GM23248 (cell line): ENCODE results near the gene ADCY7.

Experiments used
- EZH2 ChIP-seq: fragments of 200-600 bp; sonication (generic); IDR thresholded peaks from 2 replicates; pipeline ENCODE4 v1.6.1; 2018; ENCODE audit warnings: antibody characterized with exemption, mild to moderate bottlenecking; ENCODE audit not compliant: insufficient read depth, poor library complexity, severe bottlenecking
- EZH2phosphoT487 ChIP-seq: fragments of 200-600 bp; sonication (generic); IDR thresholded peaks from 2 replicates; pipeline ENCODE4 v1.6.1; 2018; ENCODE audit warnings: antibody characterized with exemption, moderate library complexity, mild to moderate bottlenecking, low read depth; ENCODE audit not compliant: insufficient read depth

DNA sequence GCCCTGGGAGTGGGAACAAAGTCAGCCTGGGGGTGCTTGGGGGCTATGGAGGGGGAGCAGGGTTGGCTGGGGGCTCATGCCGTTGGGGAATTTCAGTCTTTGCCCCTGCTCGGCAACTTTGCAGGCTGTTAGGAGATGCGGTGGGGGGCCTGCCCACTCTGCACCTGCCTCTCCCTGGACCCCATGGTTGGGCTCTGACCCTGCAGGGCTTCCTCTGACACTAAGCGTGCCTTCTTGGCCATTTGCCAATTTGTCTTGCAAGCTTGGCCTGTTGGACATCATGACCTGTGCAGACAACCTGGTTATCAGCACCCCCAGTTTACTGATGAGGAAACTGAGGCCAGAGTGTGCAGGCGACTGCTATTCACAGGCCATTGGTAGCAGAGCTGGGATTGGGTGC is 14.6 kb downstream of the ADCY7 start:
- TF ChIP-seq EZH2: no peak
- TF ChIP-seq EZH2phosphoT487: no peak
